ENCODE measurements around the gene ACOX3.

The ACOX3 gene

GRCh38 chr4:8355306-8355705 is 85.2 kb downstream of the ACOX3 start:
- H3K36me3 ChIP-seq (ENCODE audit: control insufficient read depth in 4 of 4, insufficient read depth in 4 of 4, low read length in 3 of 4): no peaks in the 10 kb centered on the region

GRCh38 chr4:8353912-8354453 is 86.5 kb downstream of the ACOX3 start:
- CTCF ChIA-PET: no interaction called here
- Histone ChIP-seq H3K36me3 (ENCODE audit: control insufficient read depth in 4 of 4, insufficient read depth in 4 of 4, low read length in 3 of 4) (no peaks in the 10 kb centered on the region), H3K27ac (ENCODE audit: insufficient read depth in 1 of 2, low read depth in 1 of 2, low read length in 2 of 2, poor library complexity in 1 of 2, severe bottlenecking in 2 of 2) (no peak overlapping the region)

More at GRCh38 chr4:8355306-8355705, 85.2 kb downstream of the ACOX3 start:
- no peaks in the 10 kb centered on the region for H3K27me3 ChIP-seq (replicated peaks in 2 of 5; ENCODE audit: control insufficient read depth in 4 of 5, insufficient read depth in 5 of 5, low read length in 4 of 5)
- 100% methylated on average over 6 of the region's 6 CpGs for WGBS (ENCODE audit: insufficient coverage)
- ChIA-PET CTCF (no interaction called here), POLR2A (no interaction called here)
- no peak overlapping the region for H3K4me3 ChIP-seq (ENCODE audit: control insufficient read depth in 1 of 7, extremely low read depth in 1 of 7, insufficient read depth in 4 of 7, low read depth in 2 of 7, low read length in 6 of 7)
- H3K9me3 ChIP-seq (ENCODE audit: control extremely low read depth in 1 of 5, control insufficient read depth in 4 of 5, insufficient read depth in 2 of 5, low read depth in 1 of 5, low read length in 4 of 5): peaks cover 0 to 5% (median 0%) of the 10 kb centered on the region in 5 experiments
- peaks cover 0 to 2% (median 0%) of the 10 kb centered on the region in 4 experiments for H3K4me1 ChIP-seq (ENCODE audit: control extremely low read depth in 1 of 4, control insufficient read depth in 4 of 4, insufficient read depth in 4 of 4, low read length in 3 of 4)
- H3K27ac ChIP-seq (ENCODE audit: insufficient read depth in 1 of 2, low read depth in 1 of 2, low read length in 2 of 2, poor library complexity in 1 of 2, severe bottlenecking in 2 of 2): no peak overlapping the region
- no peak for DNase-seq

GRCh38 chr4:8353158-8353669 is 87.3 kb downstream of the ACOX3 start:
- WGBS (ENCODE audit: insufficient coverage): 99% methylated on average over 8 of the region's 9 CpGs
- Histone ChIP-seq H3K9me3 (ENCODE audit: control extremely low read depth in 1 of 5, control insufficient read depth in 4 of 5, insufficient read depth in 2 of 5, low read depth in 1 of 5, low read length in 4 of 5) (peaks cover 0 to 5% (median 0%) of the 10 kb centered on the region in 5 experiments), H3K27ac (ENCODE audit: insufficient read depth in 1 of 2, low read depth in 1 of 2, low read length in 2 of 2, poor library complexity in 1 of 2, severe bottlenecking in 2 of 2) (no peak overlapping the region), H3K4me3 (ENCODE audit: control insufficient read depth in 1 of 7, extremely low read depth in 1 of 7, insufficient read depth in 4 of 7, low read depth in 2 of 7, low read length in 6 of 7) (no peak overlapping the region), H3K36me3 (ENCODE audit: control insufficient read depth in 4 of 4, insufficient read depth in 4 of 4, low read length in 3 of 4) (no peaks in the 10 kb centered on the region), H3K27me3 (replicated peaks in 2 of 5; ENCODE audit: control insufficient read depth in 4 of 5, insufficient read depth in 5 of 5, low read length in 4 of 5) (no peaks in the 10 kb centered on the region), H3K4me1 (ENCODE audit: control extremely low read depth in 1 of 4, control insufficient read depth in 4 of 4, insufficient read depth in 4 of 4, low read length in 3 of 4) (peaks cover 0 to 8% (median 2%) of the 10 kb centered on the region in 4 experiments)
- POLR2A ChIA-PET: no interaction called here
- CTCF ChIA-PET: no interaction called here
- DNase-seq: no peak

More at GRCh38 chr4:8353912-8354453, 86.5 kb downstream of the ACOX3 start:
- POLR2A ChIA-PET: no interaction called here
- H3K4me3 ChIP-seq (ENCODE audit: control insufficient read depth in 1 of 7, extremely low read depth in 1 of 7, insufficient read depth in 4 of 7, low read depth in 2 of 7, low read length in 6 of 7): no peak overlapping the region
- 87% methylated on average over 7 of the region's 12 CpGs for WGBS (ENCODE audit: insufficient coverage)
- H3K9me3 ChIP-seq (ENCODE audit: control extremely low read depth in 1 of 5, control insufficient read depth in 4 of 5, insufficient read depth in 2 of 5, low read depth in 1 of 5, low read length in 4 of 5): peaks cover 0 to 5% (median 0%) of the 10 kb centered on the region in 5 experiments
- no peak for DNase-seq
- no peaks in the 10 kb centered on the region for H3K27me3 ChIP-seq (replicated peaks in 2 of 5; ENCODE audit: control insufficient read depth in 4 of 5, insufficient read depth in 5 of 5, low read length in 4 of 5)
- peaks cover 0 to 2% (median 0%) of the 10 kb centered on the region in 4 experiments for H3K4me1 ChIP-seq (ENCODE audit: control extremely low read depth in 1 of 4, control insufficient read depth in 4 of 4, insufficient read depth in 4 of 4, low read length in 3 of 4)

- Histone ChIP-seq H3K9me3 (ENCODE audit: control extremely low read depth in 1 of 5, control insufficient read depth in 4 of 5, insufficient read depth in 2 of 5, low read depth in 1 of 5, low read length in 4 of 5) (peaks cover 0 to 5% (median 0%) of the 10 kb centered on the region in 5 experiments), H3K27ac (ENCODE audit: insufficient read depth in 1 of 2, low read depth in 1 of 2, low read length in 2 of 2, poor library complexity in 1 of 2, severe bottlenecking in 2 of 2) (no peak overlapping the region), H3K36me3 (ENCODE audit: control insufficient read depth in 4 of 4, insufficient read depth in 4 of 4, low read length in 3 of 4) (no peaks in the 10 kb centered on the region), H3K4me1 (ENCODE audit: control extremely low read depth in 1 of 4, control insufficient read depth in 4 of 4, insufficient read depth in 4 of 4, low read length in 3 of 4) (peaks cover 0 to 14% (median 8%) of the 10 kb centered on the region in 4 experiments), H3K27me3 (replicated peaks in 2 of 5; ENCODE audit: control insufficient read depth in 4 of 5, insufficient read depth in 5 of 5, low read length in 4 of 5) (no peaks in the 10 kb centered on the region), H3K4me3 (ENCODE audit: control insufficient read depth in 1 of 7, extremely low read depth in 1 of 7, insufficient read depth in 4 of 7, low read depth in 2 of 7, low read length in 6 of 7) (no peak overlapping the region)
- ChIA-PET POLR2A (no interaction called here), CTCF (no interaction called here)
- WGBS (ENCODE audit: insufficient coverage): 86% methylated on average over 19 of the region's 20 CpGs
- DNase-seq: no peak
These were observed 88.0 kb downstream of the ACOX3 start for GRCh38 chr4:8352368-8353157.

- Histone ChIP-seq H3K4me3 (ENCODE audit: control insufficient read depth in 1 of 7, extremely low read depth in 1 of 7, insufficient read depth in 4 of 7, low read depth in 2 of 7, low read length in 6 of 7) (no peak overlapping the region), H3K27ac (ENCODE audit: insufficient read depth in 1 of 2, low read depth in 1 of 2, low read length in 2 of 2, poor library complexity in 1 of 2, severe bottlenecking in 2 of 2) (no peak overlapping the region), H3K9me3 (ENCODE audit: control extremely low read depth in 1 of 5, control insufficient read depth in 4 of 5, insufficient read depth in 2 of 5, low read depth in 1 of 5, low read length in 4 of 5) (peaks cover 0 to 5% (median 0%) of the 10 kb centered on the region in 5 experiments), H3K27me3 (replicated peaks in 2 of 5; ENCODE audit: control insufficient read depth in 4 of 5, insufficient read depth in 5 of 5, low read length in 4 of 5) (no peaks in the 10 kb centered on the region), H3K36me3 (ENCODE audit: control insufficient read depth in 4 of 4, insufficient read depth in 4 of 4, low read length in 3 of 4) (no peaks in the 10 kb centered on the region), H3K4me1 (ENCODE audit: control extremely low read depth in 1 of 4, control insufficient read depth in 4 of 4, insufficient read depth in 4 of 4, low read length in 3 of 4) (peaks cover 0 to 16% (median 8%) of the 10 kb centered on the region in 4 experiments)
- no peak for DNase-seq
- ChIA-PET POLR2A (no interaction called here), CTCF (no interaction called here)
- 97% methylated on average over 5 of the region's 8 CpGs for WGBS (ENCODE audit: insufficient coverage)
These were observed 88.6 kb downstream of the ACOX3 start for GRCh38 chr4:8351931-8352367.

GRCh38 chr4:8350841-8351461 is 89.6 kb downstream of the ACOX3 start:
- H3K9me3 ChIP-seq (ENCODE audit: control extremely low read depth in 1 of 5, control insufficient read depth in 4 of 5, insufficient read depth in 2 of 5, low read depth in 1 of 5, low read length in 4 of 5): peaks cover 0 to 5% (median 0%) of the 10 kb centered on the region in 5 experiments
- POLR2A ChIA-PET: no interaction called here

GRCh38 chr4:8350352-8350751 is 90.2 kb downstream of the ACOX3 start:
- no peak overlapping the region for H3K4me3 ChIP-seq (ENCODE audit: control insufficient read depth in 1 of 7, extremely low read depth in 1 of 7, insufficient read depth in 4 of 7, low read depth in 2 of 7, low read length in 6 of 7)
- H3K27me3 ChIP-seq (replicated peaks in 2 of 5; ENCODE audit: control insufficient read depth in 4 of 5, insufficient read depth in 5 of 5, low read length in 4 of 5): no peaks in the 10 kb centered on the region
- no peak overlapping the region for H3K27ac ChIP-seq (ENCODE audit: insufficient read depth in 1 of 2, low read depth in 1 of 2, low read length in 2 of 2, poor library complexity in 1 of 2, severe bottlenecking in 2 of 2)
- WGBS (ENCODE audit: insufficient coverage): 88% methylated on average over 8 of the region's 13 CpGs
- no peaks in the 10 kb centered on the region for H3K36me3 ChIP-seq (ENCODE audit: control insufficient read depth in 4 of 4, insufficient read depth in 4 of 4, low read length in 3 of 4)
- ChIA-PET CTCF (no interaction called here), POLR2A (no interaction called here)
- H3K4me1 ChIP-seq (ENCODE audit: control extremely low read depth in 1 of 4, control insufficient read depth in 4 of 4, insufficient read depth in 4 of 4, low read length in 3 of 4): peaks cover 0 to 16% (median 8%) of the 10 kb centered on the region in 4 experiments
- H3K9me3 ChIP-seq (ENCODE audit: control extremely low read depth in 1 of 5, control insufficient read depth in 4 of 5, insufficient read depth in 2 of 5, low read depth in 1 of 5, low read length in 4 of 5): peaks cover 0 to 5% (median 0%) of the 10 kb centered on the region in 5 experiments
- DNase-seq: no peak

More at GRCh38 chr4:8350841-8351461, 89.6 kb downstream of the ACOX3 start:
- no peak for DNase-seq
- Histone ChIP-seq H3K36me3 (ENCODE audit: control insufficient read depth in 4 of 4, insufficient read depth in 4 of 4, low read length in 3 of 4) (no peaks in the 10 kb centered on the region), H3K4me3 (ENCODE audit: control insufficient read depth in 1 of 7, extremely low read depth in 1 of 7, insufficient read depth in 4 of 7, low read depth in 2 of 7, low read length in 6 of 7) (no peak overlapping the region), H3K27me3 (replicated peaks in 2 of 5; ENCODE audit: control insufficient read depth in 4 of 5, insufficient read depth in 5 of 5, low read length in 4 of 5) (no peaks in the 10 kb centered on the region), H3K4me1 (ENCODE audit: control extremely low read depth in 1 of 4, control insufficient read depth in 4 of 4, insufficient read depth in 4 of 4, low read length in 3 of 4) (peaks cover 0 to 16% (median 8%) of the 10 kb centered on the region in 4 experiments), H3K27ac (ENCODE audit: insufficient read depth in 1 of 2, low read depth in 1 of 2, low read length in 2 of 2, poor library complexity in 1 of 2, severe bottlenecking in 2 of 2) (no peak overlapping the region)
- 95% methylated on average over 13 of the region's 19 CpGs for WGBS (ENCODE audit: insufficient coverage)
- CTCF ChIA-PET: no interaction called here
